HepG2 (cell line): Measurements from ENCODE around the gene UTP20. TPM values are rescaled to one million over a fixed set of nuclear protein-coding genes. Genes with fewer than 3 reads are reported as not detected.

Experiments
- ATAC-seq: fragments of 200-7000 bp; cut with Tn5 transposase; 3 replicates; pipeline ENCODE4 v1.9.1; 2020; ENCODE audit warnings: mild to moderate bottlenecking, moderate library complexity
- BruUV-seq: library from RNA; stranded (reverse); fragments of 400-500 nt; replicated peaks from 2 replicates; lab custom pipeline; 2021; lab: Mats Ljungman, UMichigan
- CTCF ChIA-PET: fragments of 300-600 bp; formaldehyde crosslinking; extraction: SDS; loops from one replicate; lab custom pipeline; 2021; ENCODE audit warnings: low total read pairs, inconsistent platforms, low intra/inter-chr PET ratio; lab: Yijun Ruan, JAX
- POLR2A ChIA-PET: fragments of 350-600 bp; sonication (Branson Sonifier 250); formaldehyde crosslinking; loops from one replicate; lab custom pipeline; 2020; ENCODE audit warnings: antibody characterized with exemption, inconsistent platforms; lab: Yijun Ruan, JAX
- DNase-seq: peaks from one replicate; pipeline ENCODE4 v3.0.0-alpha.2; 2015; ENCODE audit warnings: low spot score
- FAIRE-seq: peaks from 3 replicates; lab custom pipeline; 2011; peaks lifted over from hg19 to GRCh38; lab: Jason Lieb, UNC
- H2AFZ ChIP-seq: one replicate; pipeline ENCODE4 v1.6.1; 2011; ENCODE audit warnings: low read length, inconsistent platforms
- H3K27ac ChIP-seq: fragments of 300-600 bp; 3 replicates; pipeline ENCODE4 v1.8.0; 2011; ENCODE audit warnings: mixed run types, mild to moderate bottlenecking, mixed read lengths, low read length, inconsistent platforms; ENCODE audit not compliant: insufficient read depth; ENCODE audit errors: extremely low read length
- H3K27me3 ChIP-seq, 2 experiments: fragments of 200-600 bp in 1 of 2; 2 replicates in 1 of 2; 3 replicates in 1 of 2; pipeline versions ENCODE4 v1.6.0 to v1.8.0; 2011; ENCODE audit warnings: low read length in 2 of 2, mild to moderate bottlenecking in 2 of 2, moderate library complexity in 2 of 2, inconsistent platforms in 1 of 2; ENCODE audit not compliant: insufficient read depth in 2 of 2, control insufficient read depth in 1 of 2
- H3K36me3 ChIP-seq, 2 experiments: fragments of 200-600 bp in 1 of 2; replicated peaks in 1 of 2; 2 replicates in 1 of 2; 3 replicates in 1 of 2; pipeline versions ENCODE4 v1.5.1 to v1.8.0; 2011; ENCODE audit warnings: low read length in 2 of 2, inconsistent platforms in 1 of 2; ENCODE audit not compliant: insufficient read depth in 2 of 2, control insufficient read depth in 1 of 2
- H3K4me1 ChIP-seq: 2 replicates; pipeline ENCODE4 v1.5.1; 2012; ENCODE audit warnings: low read length, inconsistent platforms; ENCODE audit not compliant: insufficient read depth
- H3K4me2 ChIP-seq: 2 replicates; pipeline ENCODE4 v1.6.0; 2011; ENCODE audit warnings: low read depth, low read length, inconsistent platforms
- H3K4me3 ChIP-seq, 3 experiments: fragments of 200-600 bp in 1 of 3; sonication (generic), shearing (Covaris generic) in 1 of 3; replicated peaks in 1 of 3; 2 replicates each; pipeline ENCODE4 v1.5.1; 2011 to 2016; ENCODE audit warnings: low read length in 3 of 3, inconsistent platforms in 2 of 3, low read depth in 2 of 3, mild to moderate bottlenecking in 2 of 3, control low read depth in 1 of 3, mixed read lengths in 1 of 3; ENCODE audit not compliant: insufficient read depth in 1 of 3
- H3K79me2 ChIP-seq: one replicate; pipeline ENCODE4 v1.6.1; 2011; ENCODE audit warnings: low read length, inconsistent platforms; ENCODE audit not compliant: insufficient read depth
- H3K9ac ChIP-seq: 2 replicates; pipeline ENCODE4 v1.6.0; 2011; ENCODE audit warnings: mild to moderate bottlenecking, low read depth, low read length, inconsistent platforms; ENCODE audit not compliant: insufficient read depth
- H3K9me3 ChIP-seq: 2 replicates; pipeline ENCODE4 v1.5.1; 2012; ENCODE audit warnings: mild to moderate bottlenecking, low read length
- H4K20me1 ChIP-seq: 2 replicates; pipeline ENCODE4 v1.6.0; 2011; ENCODE audit warnings: inconsistent platforms, mild to moderate bottlenecking, low read length, moderate library complexity; ENCODE audit not compliant: insufficient read depth
- BATF2 ChIP-seq: sonication (generic); formaldehyde crosslinking; IDR thresholded peaks from 2 replicates; pipeline ENCODE4 v1.8.0; 2022; ENCODE audit warnings: mild to moderate bottlenecking, missing genetic modification reagents, moderate library complexity
- BRCA1 ChIP-seq: sonication (generic); formaldehyde crosslinking; IDR thresholded peaks from 2 replicates; pipeline ENCODE4 v1.4.0; 2020; ENCODE audit warnings: missing genetic modification reagents
- CCDC6 ChIP-seq: sonication (generic); formaldehyde crosslinking; IDR thresholded peaks from 2 replicates; pipeline ENCODE4 v1.8.1; 2022; ENCODE audit warnings: mild to moderate bottlenecking, missing genetic modification reagents, moderate library complexity
- CEBPG ChIP-seq: IDR thresholded peaks from 2 replicates; pipeline ENCODE4 v1.6.1; 2016
- GMEB2 ChIP-seq: IDR thresholded peaks from 2 replicates; pipeline ENCODE4 v1.6.1; 2016; ENCODE audit warnings: missing biosample characterization, missing genetic modification reagents, low read depth
- ZFAT ChIP-seq: sonication (generic); formaldehyde crosslinking; conservative IDR thresholded peaks from 2 replicates; pipeline ENCODE4 v1.8.1; 2023; ENCODE audit warnings: missing genetic modification reagents, inconsistent platforms
- ZNF230 ChIP-seq: sonication (generic); formaldehyde crosslinking; IDR thresholded peaks from 2 replicates; pipeline ENCODE4 v1.4.0; 2020; ENCODE audit warnings: mild to moderate bottlenecking, missing genetic modification reagents
- ZNF44 ChIP-seq: sonication (generic); formaldehyde crosslinking; IDR thresholded peaks from 2 replicates; pipeline ENCODE4 v1.5.1; 2020; ENCODE audit warnings: mild to moderate bottlenecking, missing genetic modification reagents
- ZNF547 ChIP-seq: sonication (generic); formaldehyde crosslinking; IDR thresholded peaks from 2 replicates; pipeline ENCODE4 v1.5.1; 2020; ENCODE audit warnings: mild to moderate bottlenecking, missing genetic modification reagents
- ZNF720 ChIP-seq: sonication (generic); formaldehyde crosslinking; IDR thresholded peaks from 2 replicates; pipeline ENCODE4 v1.4.0; 2020; ENCODE audit warnings: missing genetic modification reagents
- ZXDC ChIP-seq: sonication (generic); formaldehyde crosslinking; IDR thresholded peaks from 2 replicates; pipeline ENCODE4 v1.5.0; 2020; ENCODE audit warnings: mild to moderate bottlenecking, missing genetic modification reagents
- WGBS: methylation state at CpG from one replicate; pipeline ENCODE4 v1.1.6; 2017; ENCODE audit warnings: low lambda C conversion rate; 5-methylcytosine and 5-hydroxymethylcytosine counted together
- in situ Hi-C: cut with HindIII; loops from 2 replicates; pipeline ENCODE4 v1.10.0; 2017; ENCODE audit warnings: low pct_unique_long_range_greater_than_20kb; ENCODE audit not compliant: extremely low pct_ligation_motif_present
- intact Hi-C: fragments of 100-400 bp; cut with micrococcal nuclease; formaldehyde crosslinking; loops from one replicate; pipeline ENCODE4 v1.10.0; 2022; ENCODE audit not compliant: unreplicated experiment
- polyA plus RNA-seq, 8 experiments: library from polyadenylated mRNA; depleted of rRNA in 3 of 8; stranded (reverse) in 7 of 8; unstranded in 1 of 8; fragments of >200 nt; fragmentation: Illumina TruSeq in 4 of 8; extraction: Trizol in 4 of 8; gene quantifications; 2 replicates each; pipeline versions ENCODE4 v1.2.1 to v1.2.3, GENCODE V29; 2011 to 2016; ENCODE audit warnings: low read depth in 4 of 8, missing spikeins in 1 of 8, mixed read lengths in 1 of 8; ENCODE audit not compliant: insufficient read depth in 1 of 8
- total RNA-seq, 5 experiments: library from RNA; depleted of rRNA; stranded (reverse); fragments of >200 nt; fragmentation: Illumina TruSeq; extraction: Trizol; gene quantifications; 2 replicates each; pipeline ENCODE4 v1.2.3, GENCODE V29; 2016; ENCODE audit warnings: low read depth in 1 of 5

Gene UTP20
- total and polyA plus RNA-seq, 2 of the 13 experiments (the other 11 are each of a cell fraction or from before 2014, with no cell fraction given) = 9.0 to 38.5 TPM

- WGBS = 89% methylated on average over 5 of the region's 5 CpGs
- ATAC-seq (no peak), DNase-seq (no peak), FAIRE-seq (no peak)
- no peak overlapping the region for H3K27ac ChIP-seq
- CTCF ChIA-PET = no interaction called here
- no peaks in the 10 kb centered on the region for H3K79me2 ChIP-seq
- H3K9ac ChIP-seq = no peak overlapping the region
- TF ChIP-seq BRCA1 (CRISPR knock-in tag) = no peak
- TF ChIP-seq CCDC6 = no peak
- TF ChIP-seq BATF2 = no peak
- TF ChIP-seq GMEB2 (CRISPR knock-in tag) = no peak
- TF ChIP-seq ZFAT (CRISPR knock-in tag) = no peak
- TF ChIP-seq CEBPG (CRISPR knock-in tag) = no peak
- no peak for TF ChIP-seq ZNF44 (CRISPR knock-in tag)
- no peak for TF ChIP-seq ZNF720
- no peak for TF ChIP-seq ZNF547 (CRISPR knock-in tag)
- TF ChIP-seq ZNF230 (CRISPR knock-in tag) = no peak
- TF ChIP-seq ZXDC (CRISPR knock-in tag) = no peak
- in situ Hi-C loops (no loop called here), intact Hi-C loops (no loop called here)
- BruUV-seq = no TSS peak
- no peaks in the 10 kb centered on the region for H3K9me3 ChIP-seq
- no peak overlapping the region for H2AFZ ChIP-seq
- H3K36me3 ChIP-seq = peaks cover 18 to 45% of the 10 kb centered on the region in 2 experiments
- H4K20me1 ChIP-seq = no peaks in the 10 kb centered on the region
- no peak overlapping the region for H3K4me3 ChIP-seq
- H3K4me2 ChIP-seq = no peak overlapping the region
- H3K4me1 ChIP-seq = peaks cover 11% of the 10 kb centered on the region
- POLR2A ChIA-PET = no interaction called here
- no peaks in the 10 kb centered on the region for H3K27me3 ChIP-seq
Measured at GRCh38 chr12:101375573-101375972, 95.7 kb downstream of the UTP20 start.
